Measurements from ENCODE around the gene RGMA.

- TF ChIP-seq CTCF (IDR thresholded peaks at IDR 0.05) (no peak), ZFX (IDR thresholded peaks at IDR 0.05; ENCODE audit: borderline replicate concordance) (no peak)
Observed at GRCh38 chr15:93135997-93136397, 47.0 kb upstream of the RGMA start.
